Nephron (organoid): ENCODE data around the gene PDHX.

Source experiments
- H3K27ac Mint-ChIP-seq, 3 experiments: 2 replicates each; pipeline ENCODE4 v1.8.0; 2020; ENCODE audit warnings: mixed read lengths in 3 of 3, mild to moderate bottlenecking in 2 of 3, moderate library complexity in 1 of 3
- H3K27me3 Mint-ChIP-seq: 2 replicates; pipeline ENCODE4 v1.8.0; 2021; ENCODE audit warnings: low read depth, mild to moderate bottlenecking, moderate library complexity, mixed read lengths
- H3K36me3 Mint-ChIP-seq: 2 replicates; pipeline ENCODE4 v1.8.0; 2020; ENCODE audit warnings: low read depth, mixed read lengths
- H3K4me1 Mint-ChIP-seq: 2 replicates; pipeline ENCODE4 v1.8.0; 2020; ENCODE audit warnings: mixed read lengths
- H3K4me3 Mint-ChIP-seq, 3 experiments: 2 replicates each; pipeline ENCODE4 v1.8.0; 2020; ENCODE audit warnings: mild to moderate bottlenecking in 3 of 3, mixed read lengths in 3 of 3, moderate library complexity in 2 of 3
- H3K9me3 Mint-ChIP-seq: 2 replicates; pipeline ENCODE4 v1.8.0; 2020; ENCODE audit warnings: mixed read lengths
- TF ChIP-seq, protein P1 (sequence below), 3 experiments: fragments of 200-600 bp; sonication (generic); IDR thresholded peaks; one replicate each; pipeline ENCODE4 v1.5.0; 2021; ENCODE audit warnings: antibody characterized with exemption in 3 of 3; ENCODE audit not compliant: unreplicated experiment in 3 of 3

The PDHX gene

GRCh38 chr11:34916015-34916842, at the start of gene PDHX, which contains the start of gene APIP:
Gene PDHX (plus strand): TSS chr11:34916618. CDS start chr11:34916656, 38 bp downstream.
Gene APIP (minus strand): TSS chr11:34916379. CDS start chr11:34916284, 95 bp downstream.
- H3K27me3 Mint-ChIP-seq, result no peaks in the 10 kb centered on the region
- peaks cover 35% of the 10 kb centered on the region for H3K36me3 Mint-ChIP-seq
- peak within 1 kb of the TSS; percentile 96 to 100 (median 97) for H3K27ac Mint-ChIP-seq
- TF ChIP-seq, protein P1, sequence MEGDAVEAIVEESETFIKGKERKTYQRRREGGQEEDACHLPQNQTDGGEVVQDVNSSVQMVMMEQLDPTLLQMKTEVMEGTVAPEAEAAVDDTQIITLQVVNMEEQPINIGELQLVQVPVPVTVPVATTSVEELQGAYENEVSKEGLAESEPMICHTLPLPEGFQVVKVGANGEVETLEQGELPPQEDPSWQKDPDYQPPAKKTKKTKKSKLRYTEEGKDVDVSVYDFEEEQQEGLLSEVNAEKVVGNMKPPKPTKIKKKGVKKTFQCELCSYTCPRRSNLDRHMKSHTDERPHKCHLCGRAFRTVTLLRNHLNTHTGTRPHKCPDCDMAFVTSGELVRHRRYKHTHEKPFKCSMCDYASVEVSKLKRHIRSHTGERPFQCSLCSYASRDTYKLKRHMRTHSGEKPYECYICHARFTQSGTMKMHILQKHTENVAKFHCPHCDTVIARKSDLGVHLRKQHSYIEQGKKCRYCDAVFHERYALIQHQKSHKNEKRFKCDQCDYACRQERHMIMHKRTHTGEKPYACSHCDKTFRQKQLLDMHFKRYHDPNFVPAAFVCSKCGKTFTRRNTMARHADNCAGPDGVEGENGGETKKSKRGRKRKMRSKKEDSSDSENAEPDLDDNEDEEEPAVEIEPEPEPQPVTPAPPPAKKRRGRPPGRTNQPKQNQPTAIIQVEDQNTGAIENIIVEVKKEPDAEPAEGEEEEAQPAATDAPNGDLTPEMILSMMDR (IDR thresholded peaks at IDR 0.05; ENCODE audit: unreplicated experiment in 3 of 3), result no peak
- peaks cover 13% of the 10 kb centered on the region for H3K9me3 Mint-ChIP-seq
- H3K4me1 Mint-ChIP-seq, result peaks cover 30% of the 10 kb centered on the region
- H3K4me3 Mint-ChIP-seq, result peak within 1 kb of the TSS; percentile 92 to 100 (median 97)

- Mint-ChIP-seq H3K27me3 (no peaks in the 10 kb centered on the region), H3K4me1 (no peaks in the 10 kb centered on the region), H3K36me3 (peaks cover 16% of the 10 kb centered on the region), H3K9me3 (no peaks in the 10 kb centered on the region), H3K4me3 (no peak overlapping the region), H3K27ac (no peak overlapping the region)
- TF ChIP-seq, protein P1 (IDR thresholded peaks at IDR 0.05; ENCODE audit: unreplicated experiment in 3 of 3), result no peak
Measured at GRCh38 chr11:34869425-34869824, 47.0 kb upstream of the PDHX start.

GRCh38 chr11:34870548-34871196, 45.7 kb upstream of the PDHX start:
- no peaks in the 10 kb centered on the region for H3K4me1 Mint-ChIP-seq
- peaks cover 26% of the 10 kb centered on the region for H3K36me3 Mint-ChIP-seq
- TF ChIP-seq, protein P1 (IDR thresholded peaks at IDR 0.05; ENCODE audit: unreplicated experiment in 3 of 3), result no peak
- H3K4me3 Mint-ChIP-seq, result no peak overlapping the region
- H3K27me3 Mint-ChIP-seq, result no peaks in the 10 kb centered on the region
- H3K9me3 Mint-ChIP-seq, result peaks cover 4% of the 10 kb centered on the region
- H3K27ac Mint-ChIP-seq, result no peak overlapping the region

GRCh38 chr11:34874202-34874601, 42.2 kb upstream of the PDHX start:
- H3K4me3 Mint-ChIP-seq, result no peak overlapping the region
- no peaks in the 10 kb centered on the region for H3K27me3 Mint-ChIP-seq
- H3K36me3 Mint-ChIP-seq, result peaks cover 26% of the 10 kb centered on the region
- H3K9me3 Mint-ChIP-seq, result peaks cover 4% of the 10 kb centered on the region
- TF ChIP-seq, protein P1 (IDR thresholded peaks at IDR 0.05; ENCODE audit: unreplicated experiment in 3 of 3), result no peak
- H3K4me1 Mint-ChIP-seq, result no peaks in the 10 kb centered on the region
- H3K27ac Mint-ChIP-seq, result no peak overlapping the region

- Mint-ChIP-seq H3K36me3 (peaks cover 41% of the 10 kb centered on the region), H3K4me1 (no peaks in the 10 kb centered on the region), H3K27me3 (no peaks in the 10 kb centered on the region), H3K9me3 (peaks cover 4% of the 10 kb centered on the region), H3K4me3 (no peak overlapping the region), H3K27ac (no peak overlapping the region)
- TF ChIP-seq, protein P1 (IDR thresholded peaks at IDR 0.05; ENCODE audit: unreplicated experiment in 3 of 3), result no peak
Measured at GRCh38 chr11:34877375-34877975, 38.9 kb upstream of the PDHX start.
